RPMI8226 (cell line): ENCODE data around the gene ADNP.
"Not testable (repeated sequence)": the region's sequence is repeated elsewhere in the genome, so short reads cannot be mapped to it uniquely, and the experiment has no call there.

ENCODE experiments used
- DNase-seq: peaks from one replicate; pipeline ENCODE4 v3.0.0-alpha.2; 2015

The ADNP gene

DNA sequence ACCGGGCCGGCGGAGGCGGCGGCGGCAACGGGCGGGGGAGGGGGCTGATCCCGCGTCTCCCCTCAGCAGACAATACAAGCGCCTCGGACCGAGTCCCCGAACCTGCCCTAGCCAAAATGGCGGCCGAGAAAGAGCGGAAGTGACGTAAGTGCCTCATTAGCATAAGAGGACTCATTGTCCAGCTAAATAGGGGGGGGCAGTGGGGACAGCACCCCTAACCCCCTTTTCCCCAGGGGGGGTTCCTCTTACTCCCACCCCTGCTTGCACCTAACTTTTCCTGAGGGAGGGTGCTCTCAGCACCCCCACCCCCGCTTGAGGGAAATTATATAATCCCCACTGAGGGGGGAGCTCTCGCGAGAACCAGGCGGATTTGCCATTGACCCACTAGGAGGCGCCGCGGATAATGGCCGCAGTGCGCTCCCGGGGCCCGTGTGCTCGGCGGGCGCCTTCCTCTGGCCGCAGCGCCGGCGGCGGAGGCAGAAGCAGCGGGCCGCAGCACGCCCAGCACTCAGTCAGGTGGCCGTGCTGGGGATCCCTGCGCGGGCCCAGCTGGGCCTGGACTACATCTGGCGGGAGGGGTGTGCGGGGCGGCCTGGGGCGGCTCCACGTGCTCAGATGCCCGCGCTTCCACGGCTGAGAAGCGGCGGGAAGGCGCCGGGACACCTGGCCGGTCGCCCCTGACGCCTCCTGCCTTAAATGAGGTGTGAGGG, at the start of gene ADNP:
Gene ADNP, minus strand, starts transcription at position 132 of the 710 bp plus-strand sequence. CDS start 27,441 bp downstream, outside the sequence.
- DNase-seq, result peak; percentile 95

DNA sequence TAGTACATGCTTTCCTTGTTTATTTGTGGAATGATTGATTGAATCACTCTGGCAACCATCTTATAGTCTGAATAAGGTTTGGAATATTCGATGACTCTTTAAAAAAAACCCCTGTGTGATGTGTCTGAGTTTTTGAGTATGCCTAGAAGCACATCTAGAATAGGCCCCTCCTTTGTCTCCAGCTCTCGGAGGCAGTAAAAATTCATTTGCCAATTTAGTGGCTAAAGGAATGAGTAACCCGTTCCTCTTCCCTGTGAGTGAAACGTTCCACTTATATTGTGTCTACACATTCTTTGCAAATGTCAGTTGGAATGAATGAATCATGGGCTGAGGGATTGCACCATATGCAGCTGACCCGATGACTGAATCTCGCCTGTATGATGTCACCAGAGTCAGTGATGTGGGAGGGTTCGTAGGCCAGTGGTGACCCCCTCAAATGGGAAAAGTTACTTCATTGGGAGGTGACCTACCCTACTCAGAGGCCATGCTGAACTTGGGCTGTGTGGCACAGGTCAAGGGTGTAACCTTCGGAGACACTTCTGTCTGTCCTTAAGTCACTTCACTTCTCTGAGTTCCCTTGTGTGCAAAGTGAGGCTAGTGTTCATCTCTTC, 48.9 kb upstream of the ADNP start:
- no peak for DNase-seq

DNA sequence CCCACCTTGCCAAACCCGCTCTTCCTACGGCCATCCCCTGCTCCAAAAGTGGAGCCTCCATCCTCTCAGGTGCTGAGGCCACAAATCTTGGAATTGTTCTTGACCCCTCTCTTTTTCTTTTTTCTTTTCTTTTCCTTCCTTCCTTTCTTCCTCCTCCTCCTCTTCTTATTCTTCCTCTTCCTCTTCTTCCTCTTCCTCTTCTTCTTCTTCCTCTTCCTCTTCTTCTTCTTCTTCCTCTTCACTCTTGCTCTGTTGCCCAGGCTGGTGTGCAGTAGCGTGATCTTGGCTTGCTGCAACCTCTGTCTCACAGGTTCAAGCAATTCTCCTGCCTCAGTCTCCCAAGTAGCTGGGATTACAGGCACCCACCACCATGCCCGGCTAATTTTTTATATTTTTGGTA, 47.3 kb upstream of the ADNP start:
- DNase-seq, result not testable (repeated sequence)

DNA sequence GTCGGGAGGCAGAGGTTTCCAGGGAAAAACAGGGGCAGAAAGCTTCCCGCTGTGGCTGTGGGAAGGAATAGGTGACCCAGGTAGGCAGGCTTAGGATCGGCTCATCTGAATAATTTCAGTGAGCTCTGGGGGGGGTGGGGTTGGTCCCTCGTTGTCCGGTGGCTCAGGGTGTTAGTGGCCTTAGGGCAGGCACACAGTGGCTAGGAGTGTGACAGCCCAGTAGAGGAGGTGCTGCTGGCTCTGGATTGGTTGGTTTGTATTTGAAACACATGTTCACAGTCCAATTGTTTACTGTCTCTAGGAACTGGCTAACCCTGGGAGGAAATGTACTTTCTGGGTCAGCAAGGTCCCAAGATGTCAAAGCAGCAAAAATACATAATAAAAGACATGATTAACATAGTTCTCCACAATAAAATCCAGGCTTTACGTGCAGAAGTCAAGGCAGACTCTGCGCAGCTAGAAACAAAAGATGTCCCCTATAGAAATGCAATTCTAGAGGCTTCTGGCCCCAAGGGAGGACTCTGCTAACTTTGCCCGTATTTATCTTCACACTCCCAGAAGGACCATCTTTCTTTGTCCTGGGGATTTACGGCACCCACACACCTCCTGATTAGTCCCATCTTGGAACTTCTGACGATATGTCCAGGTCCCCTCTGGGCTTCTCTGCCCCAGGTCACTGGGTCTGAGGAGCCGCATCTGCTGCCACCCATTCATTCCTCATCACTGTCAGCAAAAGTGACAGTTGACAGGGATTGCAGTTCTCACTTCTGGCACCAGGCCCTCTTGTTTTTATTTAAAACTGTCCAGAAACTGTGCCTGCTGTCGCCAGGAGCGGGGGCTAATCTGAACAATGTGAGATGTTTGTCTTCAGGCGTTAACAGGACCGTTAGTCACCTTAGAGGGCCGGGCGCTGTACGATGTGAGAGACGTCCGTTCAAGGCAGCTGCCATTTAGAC, 46.1 kb upstream of the ADNP start:
- peak; percentile 26 for DNase-seq

DNA sequence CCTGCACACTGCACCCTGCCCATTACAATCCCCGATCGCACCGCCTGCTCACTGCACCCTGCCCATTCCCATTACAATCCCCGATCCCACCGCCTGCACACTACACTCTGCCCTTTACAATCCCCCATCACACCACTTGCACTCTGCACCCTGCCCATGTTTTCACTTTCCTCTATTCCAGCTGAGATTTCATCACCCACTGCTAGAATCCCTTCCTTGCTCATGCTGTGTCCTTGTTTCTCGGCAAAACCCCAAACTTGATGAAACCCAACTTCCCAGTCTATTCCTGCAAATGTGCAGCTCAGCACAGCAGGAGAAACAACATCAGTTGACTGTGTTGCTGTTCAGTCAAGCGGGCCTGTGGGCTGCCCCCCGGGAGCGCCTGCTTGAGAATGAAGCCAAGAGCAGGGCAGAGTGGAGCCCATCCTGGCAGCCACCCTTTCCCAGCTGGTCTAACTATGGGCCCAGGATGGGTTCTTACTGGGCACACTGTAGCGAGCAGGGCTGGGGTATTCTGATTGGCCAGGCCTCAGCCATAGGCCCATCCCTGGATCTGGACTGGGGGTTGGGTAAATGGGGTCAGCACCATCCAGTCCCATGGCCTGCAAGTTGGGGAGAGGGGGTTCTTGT, 44.6 kb upstream of the ADNP start:
- no peak for DNase-seq

DNA sequence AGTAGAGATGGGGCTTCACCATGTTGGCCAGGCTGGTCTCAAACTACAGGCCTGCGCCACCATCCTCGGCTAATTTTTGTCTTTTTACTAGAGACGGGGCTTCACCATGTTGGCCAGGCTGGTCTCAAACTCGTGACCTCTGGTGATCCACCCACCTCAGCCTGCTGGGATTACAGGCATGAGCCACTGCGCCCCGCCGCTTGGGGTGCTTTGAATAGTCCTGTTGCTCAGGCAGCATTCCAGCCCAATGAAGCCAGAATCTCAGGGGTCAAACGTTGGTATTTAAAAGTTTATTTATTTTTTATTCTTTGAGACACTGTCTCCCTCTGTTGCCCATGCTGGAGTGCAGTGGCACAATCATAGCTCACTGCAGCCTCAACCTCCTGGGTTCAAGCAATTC, 38.7 kb upstream of the ADNP start:
- no peak for DNase-seq

DNA sequence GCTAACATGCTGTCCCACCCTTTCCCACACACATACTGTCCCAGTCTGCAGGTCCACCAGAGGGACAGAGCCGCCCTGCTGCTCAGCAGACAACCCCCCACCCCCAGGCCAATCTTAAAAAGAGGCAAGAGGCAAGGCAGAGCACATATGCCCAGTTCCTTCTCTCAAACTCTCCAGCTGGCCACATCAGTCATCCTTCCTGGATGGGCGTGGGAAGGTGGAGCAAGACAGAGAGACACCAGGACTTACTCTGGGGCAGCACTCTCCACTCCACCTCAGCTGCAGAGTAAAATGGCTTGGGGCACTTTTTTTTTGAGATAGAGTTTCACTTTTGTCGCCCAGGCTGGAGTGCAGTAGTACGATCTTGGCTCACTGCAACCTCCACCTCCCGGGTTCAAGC, 38.2 kb upstream of the ADNP start:
- no peak for DNase-seq

DNA sequence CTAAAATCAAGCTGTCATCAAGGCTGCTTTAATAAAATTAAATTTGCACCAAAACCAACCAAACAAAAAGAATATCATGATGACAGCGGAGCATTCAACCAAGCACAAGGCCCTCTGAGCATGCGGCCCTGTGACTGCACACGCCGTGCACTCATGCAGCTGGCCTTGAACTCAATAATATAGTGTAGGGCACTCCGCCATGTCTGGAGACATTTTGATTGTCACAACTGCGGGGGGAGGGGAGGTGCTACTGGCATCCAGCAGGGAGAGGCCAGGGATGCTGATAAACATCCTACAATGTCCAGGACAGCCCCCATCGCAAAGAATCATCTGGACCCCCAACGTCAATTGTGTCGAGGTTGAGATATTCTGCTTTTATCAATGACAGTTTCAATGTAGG, 37.1 kb upstream of the ADNP start:
- DNase-seq, result no peak

DNA sequence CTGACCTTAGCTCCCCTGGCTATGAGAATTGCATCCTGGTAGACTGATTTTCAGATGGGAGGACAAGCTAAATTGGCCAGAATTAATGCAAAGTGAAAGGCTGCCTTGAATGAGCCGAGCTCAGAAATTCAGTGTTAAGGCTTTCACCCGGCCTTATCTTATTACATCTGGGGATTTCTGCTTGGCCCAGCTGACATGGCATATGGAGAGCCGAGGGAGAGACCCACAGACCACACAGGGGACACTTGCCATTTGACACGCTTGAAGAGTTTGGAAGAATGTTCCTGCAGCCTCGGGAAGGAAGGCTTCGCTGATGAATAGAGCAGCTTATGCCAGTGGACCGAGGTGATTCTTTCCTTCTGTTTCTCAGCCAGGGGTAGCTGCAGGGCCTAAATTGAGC, 36.3 kb upstream of the ADNP start:
- no peak for DNase-seq

DNA sequence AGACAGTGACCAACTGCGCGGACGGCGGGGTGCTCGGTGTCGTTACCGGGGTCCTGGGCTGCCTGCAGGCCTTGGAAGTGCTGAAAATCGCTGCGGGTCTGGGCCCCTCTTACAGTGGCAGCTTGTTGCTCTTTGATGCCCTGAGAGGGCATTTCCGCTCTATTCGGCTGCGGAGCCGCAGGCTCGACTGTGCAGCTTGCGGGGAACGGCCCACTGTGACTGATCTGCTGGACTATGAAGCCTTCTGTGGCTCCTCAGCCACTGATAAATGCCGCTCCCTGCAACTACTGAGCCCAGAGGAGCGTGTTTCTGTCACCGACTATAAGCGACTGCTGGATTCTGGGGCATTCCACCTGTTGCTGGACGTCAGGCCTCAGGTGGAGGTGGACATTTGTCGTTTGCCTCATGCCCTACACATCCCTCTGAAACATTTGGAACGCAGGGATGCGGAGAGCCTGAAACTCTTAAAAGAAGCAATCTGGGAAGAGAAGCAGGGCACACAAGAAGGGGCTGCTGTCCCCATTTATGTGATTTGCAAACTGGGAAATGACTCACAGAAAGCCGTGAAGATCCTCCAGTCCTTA, 28.4 kb upstream of the ADNP start:
- DNase-seq, result no peak

DNA sequence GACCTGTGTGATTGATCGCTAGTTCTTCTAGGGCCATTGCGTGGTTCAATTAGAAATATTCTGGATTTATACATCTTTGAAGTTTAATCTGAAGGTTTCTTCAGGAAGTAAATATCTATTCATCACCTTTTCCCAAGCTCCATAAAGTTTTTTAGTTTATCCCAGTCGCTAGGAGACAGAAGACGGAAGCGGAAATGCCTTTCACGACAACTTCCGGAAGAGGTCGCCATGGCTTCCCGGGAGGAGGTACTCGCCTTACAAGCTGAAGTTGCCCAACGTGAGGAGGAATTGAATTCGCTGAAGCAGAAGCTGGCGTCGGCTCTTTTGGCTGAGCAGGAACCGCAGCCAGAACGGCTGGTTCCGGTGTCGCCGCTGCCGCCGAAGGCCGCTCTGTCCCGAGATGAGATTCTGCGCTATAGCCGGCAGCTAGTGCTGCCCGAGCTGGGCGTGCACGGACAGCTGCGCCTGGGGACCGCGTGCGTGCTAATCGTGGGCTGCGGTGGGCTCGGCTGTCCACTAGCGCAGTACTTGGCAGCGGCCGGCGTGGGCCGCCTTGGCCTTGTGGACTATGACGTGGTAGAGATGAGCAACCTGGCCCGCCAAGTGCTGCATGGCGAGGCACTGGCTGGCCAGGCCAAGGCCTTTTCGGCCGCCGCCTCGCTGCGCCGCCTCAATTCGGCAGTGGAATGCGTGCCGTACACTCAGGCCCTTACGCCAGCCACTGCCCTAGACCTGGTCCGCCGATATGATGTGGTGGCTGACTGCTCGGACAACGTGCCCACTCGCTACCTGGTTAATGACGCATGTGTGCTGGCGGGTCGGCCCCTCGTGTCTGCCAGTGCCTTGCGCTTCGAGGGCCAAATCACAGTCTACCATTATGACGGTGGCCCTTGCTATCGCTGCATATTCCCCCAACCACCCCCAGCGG, 27.6 kb upstream of the ADNP start, which contains the start of gene MOCS3:
Gene MOCS3, plus strand, starts transcription at position 204 of the 928 bp plus-strand sequence. Its CDS starts 25 bp downstream, at position 229.
- DNase-seq, result peak; percentile 94

DNA sequence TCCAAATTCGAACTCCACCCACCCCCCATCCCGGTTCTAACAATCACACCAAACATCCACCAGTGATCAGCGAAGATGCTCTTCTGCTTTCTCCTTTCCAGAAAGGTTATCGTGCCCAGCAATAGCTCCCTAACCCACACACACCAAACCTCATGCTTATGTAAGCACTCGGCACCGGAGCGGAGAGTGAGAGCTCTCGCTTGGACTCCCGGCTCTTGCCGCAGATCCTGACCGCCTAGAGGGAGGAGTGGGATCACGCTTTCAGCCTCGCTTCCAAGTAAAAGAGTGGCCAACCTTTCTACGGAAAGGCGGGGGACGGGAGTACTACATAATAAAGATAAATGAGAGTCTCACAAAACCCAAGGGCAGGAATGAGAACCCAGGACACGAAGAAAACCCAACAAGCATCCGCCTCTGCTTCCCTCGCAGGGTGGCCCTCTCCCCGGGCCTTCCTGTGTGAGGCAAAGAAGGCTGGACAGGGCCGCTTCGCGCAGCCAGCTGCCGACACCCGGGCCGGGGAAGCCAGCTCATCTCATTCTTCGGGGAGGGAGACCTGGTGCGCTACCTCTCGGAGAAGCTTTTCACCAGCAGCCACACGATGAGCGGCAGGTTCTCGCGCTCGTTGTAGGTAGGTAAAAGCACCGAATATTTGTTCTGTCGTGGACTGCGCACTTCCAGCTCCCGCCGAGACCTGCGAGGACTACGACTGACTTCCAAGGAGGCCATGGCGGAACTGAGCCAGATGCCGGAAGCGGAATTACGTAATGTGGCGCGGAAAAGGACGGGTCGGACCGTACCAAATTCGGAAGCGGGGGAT, 26.8 kb upstream of the ADNP start, which contains the start of gene DPM1:
Gene DPM1, minus strand, starts transcription at position 735 of the 817 bp plus-strand sequence. Its CDS starts 9 bp downstream, at position 726.
- peak; percentile 94 for DNase-seq

DNA sequence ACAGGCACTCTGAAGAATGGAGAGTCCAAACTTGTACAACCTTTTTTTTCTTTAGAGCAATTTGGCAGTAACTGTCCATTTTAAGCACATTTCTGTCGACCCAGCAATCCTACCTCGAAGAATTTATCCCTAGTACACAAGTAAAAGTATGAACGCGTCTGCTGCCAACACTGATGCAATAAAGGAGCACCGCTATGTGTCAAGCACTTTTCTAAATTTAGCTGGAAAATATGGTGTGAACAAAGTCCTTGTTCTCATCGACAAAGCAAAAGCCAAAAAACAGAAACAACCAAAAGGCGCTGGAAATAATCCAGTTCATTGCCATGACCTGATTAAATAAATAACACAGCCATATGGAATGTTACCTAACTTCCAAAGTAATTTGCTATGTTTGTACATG, 26.0 kb upstream of the ADNP start:
- DNase-seq, result peak; percentile 8

DNA sequence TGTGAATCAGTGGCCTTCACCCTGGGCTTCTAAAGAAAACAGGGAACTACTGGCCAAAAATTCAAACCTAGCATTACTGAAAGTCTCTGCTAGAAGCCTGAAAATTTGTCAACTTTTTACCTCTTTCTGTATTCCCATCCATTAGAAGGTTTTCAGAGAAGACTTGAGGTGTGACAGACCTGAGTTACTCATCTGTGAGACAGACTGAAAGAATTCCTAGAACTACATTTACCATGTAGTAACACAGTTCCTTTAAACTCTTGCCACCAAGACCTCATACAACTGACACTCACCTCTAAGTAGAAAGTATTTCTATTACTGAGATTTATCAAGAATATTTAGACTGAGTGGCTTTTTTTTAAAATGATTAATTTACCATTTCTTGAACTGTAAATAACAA, 22.6 kb upstream of the ADNP start:
- DNase-seq, result no peak

DNA sequence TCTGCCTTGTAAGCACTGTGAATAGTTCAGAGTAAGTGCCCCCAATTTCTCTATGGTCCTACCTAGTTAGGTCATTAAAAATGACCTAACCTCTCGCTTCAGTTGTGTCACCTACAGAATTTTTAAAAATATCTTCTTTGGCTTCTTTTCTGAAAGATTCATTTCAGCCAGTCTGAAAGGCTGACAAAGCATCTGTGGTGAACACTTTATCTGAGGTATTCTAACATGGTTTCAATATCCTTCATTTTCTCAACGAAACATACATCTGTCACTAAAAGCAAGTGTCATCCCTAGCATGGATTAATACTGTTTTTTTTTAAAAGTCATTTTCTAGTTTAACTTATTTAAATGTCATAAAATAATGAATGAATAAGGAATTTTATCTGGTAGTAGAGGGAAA, 22.0 kb upstream of the ADNP start:
- no peak for DNase-seq

DNA sequence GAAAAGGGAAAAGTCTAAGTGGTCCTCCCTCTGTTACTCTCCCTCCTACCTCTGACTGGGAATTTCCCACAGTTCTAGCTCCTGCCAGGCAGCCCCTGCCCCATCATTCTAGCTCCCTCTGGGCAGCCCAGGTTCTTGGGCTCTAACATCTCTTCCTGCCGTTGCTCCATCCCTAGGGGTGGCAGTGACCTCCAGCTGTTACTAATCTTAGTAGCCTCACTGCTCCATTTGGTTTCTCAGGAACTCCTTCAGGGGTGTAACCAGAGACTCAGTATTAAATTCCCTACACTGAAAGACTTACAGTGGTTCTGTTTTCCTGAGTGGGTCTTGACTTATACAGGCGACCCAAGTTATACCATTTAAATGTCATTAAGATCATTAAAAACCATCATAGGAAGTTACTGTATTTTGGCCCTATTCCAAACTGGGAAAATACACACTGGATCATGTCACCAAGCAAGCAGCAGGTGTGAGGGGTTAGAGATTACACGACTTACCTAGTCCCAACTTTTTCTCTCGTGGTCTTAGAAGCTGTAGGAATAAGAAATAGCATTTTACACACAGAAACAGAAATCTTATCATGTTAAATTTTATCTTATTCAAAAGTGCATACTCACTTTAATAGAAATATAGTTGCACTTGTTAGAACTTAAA, 17.0 kb upstream of the ADNP start:
- DNase-seq, result no peak

DNA sequence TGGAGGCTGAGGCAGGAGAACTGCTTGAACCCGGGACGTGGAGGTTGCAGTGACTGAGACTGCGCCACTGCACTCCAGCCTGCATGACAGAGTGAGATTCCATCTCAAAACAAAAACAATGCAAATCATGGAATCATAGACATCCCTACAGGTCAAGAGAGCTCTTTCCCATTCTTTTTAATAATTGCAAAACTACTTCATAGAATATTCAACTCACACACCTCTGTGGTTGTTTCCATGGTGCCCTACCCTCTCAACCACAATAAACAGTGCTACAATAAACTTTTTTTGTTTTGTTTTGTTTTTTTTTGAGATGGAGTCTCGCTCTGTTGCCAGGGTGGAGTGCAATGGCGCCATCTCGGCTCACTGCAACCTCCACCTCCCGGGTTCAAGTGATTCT, 11.8 kb upstream of the ADNP start:
- DNase-seq, result no peak

DNA sequence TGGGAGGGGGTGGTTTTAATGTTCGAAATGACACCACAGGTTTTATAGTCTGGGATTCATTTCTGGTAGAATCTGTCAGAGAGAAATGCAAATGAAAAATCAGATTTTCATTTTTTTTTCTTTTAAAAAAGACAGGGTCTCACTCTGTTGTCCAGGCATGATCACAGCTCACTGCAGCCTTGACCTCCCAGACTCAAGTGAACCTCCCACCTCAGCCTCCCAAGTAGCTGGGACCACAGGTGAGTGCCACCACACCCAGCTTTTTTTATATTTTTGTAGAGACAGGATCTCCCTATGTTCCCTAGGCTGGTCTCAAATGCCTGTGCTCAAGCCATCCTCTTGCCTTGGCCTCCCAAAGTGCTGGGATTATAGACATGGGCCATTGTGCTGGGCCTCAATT, 2.4 kb upstream of the ADNP start:
- no peak for DNase-seq

DNA sequence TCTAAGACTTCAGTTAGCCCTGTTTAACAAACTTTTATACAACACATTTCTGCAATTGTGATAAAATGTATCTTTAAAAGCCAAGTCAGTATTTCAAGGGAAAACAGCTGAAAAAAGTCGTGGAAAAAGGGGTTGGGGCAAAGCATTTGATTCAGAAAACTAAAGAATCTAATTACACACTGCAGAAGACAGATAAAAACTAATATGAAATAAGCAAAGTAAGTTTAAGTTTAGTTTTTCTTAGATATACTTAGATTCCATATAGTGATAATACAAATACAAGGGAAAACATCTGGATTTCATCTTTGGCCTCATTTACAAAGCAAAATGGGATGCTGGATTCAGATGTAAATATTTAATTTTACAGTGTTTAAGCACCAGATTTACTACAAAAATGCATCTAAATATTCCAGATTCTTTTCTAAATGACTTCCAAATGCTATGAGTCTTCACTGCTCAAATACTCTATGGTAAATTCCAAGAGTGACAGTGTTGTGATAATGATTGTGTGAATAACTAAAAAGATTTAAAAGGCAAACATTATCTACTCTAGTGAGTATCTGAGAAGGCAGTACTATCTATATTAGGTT, 1.5 kb upstream of the ADNP start:
- no peak for DNase-seq
